Measurements from ENCODE around the gene NANP. TPM values are rescaled to one million over a fixed set of nuclear protein-coding genes. Genes with fewer than 3 reads are reported as not detected.

Gene NANP
- total RNA-seq, 4 donors from 2014 or later = 5.0 to 7.7 (median 5.6) TPM

- Histone ChIP-seq H3K4me3 (no peak overlapping the region), H3K27ac (no peak overlapping the region), H3K4me1 (peaks cover 0 to 4% (median 0%) of the 10 kb centered on the region in 3 donors), H3K9me3 (no peaks in the 10 kb centered on the region), H3K36me3 (peaks cover 0 to 3% of the 10 kb centered on the region in 2 donors), H3K27me3 (no peaks in the 10 kb centered on the region)
- no peak for ATAC-seq
- TF ChIP-seq CTCF (IDR thresholded peaks at IDR 0.05) = no peak
- no peak for TF ChIP-seq POLR2AphosphoS5 (IDR thresholded peaks at IDR 0.05)
- WGBS, 2 donors (ENCODE audit: low coverage in 1 of 2) = 33 to 66% methylated on average over 1 to 11 of the region's 11 CpGs
Measured at GRCh38 chr20:25579081-25579770, 44.6 kb downstream of the NANP start.

- Histone ChIP-seq H3K4me1 (peaks cover 0 to 7% (median 0%) of the 10 kb centered on the region in 3 donors), H3K4me3 (no peak overlapping the region), H3K27ac (no peak overlapping the region), H3K27me3 (no peaks in the 10 kb centered on the region), H3K36me3 (peaks cover 0 to 3% of the 10 kb centered on the region in 2 donors), H3K9me3 (no peaks in the 10 kb centered on the region)
- no peak for ATAC-seq
- 83 to 88% methylated on average over 5 to 10 of the region's 16 CpGs for WGBS, 2 donors (ENCODE audit: low coverage in 1 of 2)
- no peak for TF ChIP-seq POLR2A (IDR thresholded peaks at IDR 0.05)
- no peak for TF ChIP-seq EP300 (IDR thresholded peaks at IDR 0.05)
- no peak for TF ChIP-seq POLR2AphosphoS5 (IDR thresholded peaks at IDR 0.05)
- TF ChIP-seq CTCF (IDR thresholded peaks at IDR 0.05) = no peak
Measured at GRCh38 chr20:25576783-25577530, 46.9 kb downstream of the NANP start.

GRCh38 chr20:25574411-25574810 lies 49.4 kb downstream of the NANP start:
- Histone ChIP-seq H3K27me3 (no peaks in the 10 kb centered on the region), H3K27ac (no peak overlapping the region), H3K36me3 (peaks cover 0 to 3% of the 10 kb centered on the region in 2 donors), H3K9me3 (no peaks in the 10 kb centered on the region), H3K4me3 (no peak overlapping the region), H3K4me1 (peaks cover 0 to 7% (median 0%) of the 10 kb centered on the region in 3 donors)
- TF ChIP-seq POLR2AphosphoS5 (IDR thresholded peaks at IDR 0.05) (no peak), CTCF (IDR thresholded peaks at IDR 0.05) (no peak), EP300 (IDR thresholded peaks at IDR 0.05) (no peak), POLR2A (IDR thresholded peaks at IDR 0.05) (no peak)
- no peak for ATAC-seq
- WGBS, 2 donors (ENCODE audit: low coverage in 1 of 2) = 72 to 90% methylated on average over 2 to 3 of the region's 3 CpGs

- Histone ChIP-seq H3K27ac (no peak overlapping the region), H3K4me3 (no peak overlapping the region), H3K27me3 (no peaks in the 10 kb centered on the region), H3K9me3 (no peaks in the 10 kb centered on the region), H3K4me1 (peaks cover 0 to 7% (median 0%) of the 10 kb centered on the region in 3 donors), H3K36me3 (no peaks in the 10 kb centered on the region)
- 87 to 88% methylated on average over 5 to 6 of the region's 6 CpGs for WGBS, 2 donors (ENCODE audit: low coverage in 1 of 2)
- no peak for TF ChIP-seq EP300 (IDR thresholded peaks at IDR 0.05)
- no peak for TF ChIP-seq CTCF (IDR thresholded peaks at IDR 0.05)
- no peak for TF ChIP-seq POLR2AphosphoS5 (IDR thresholded peaks at IDR 0.05)
- TF ChIP-seq POLR2A (IDR thresholded peaks at IDR 0.05) = no peak
- ATAC-seq = no peak
Measured at GRCh38 chr20:25573288-25574251, 50.2 kb downstream of the NANP start.

Data from gastroesophageal sphincter (tissue), 4 donors.